ENCODE results near the gene ZFP62.
A peak's percentile ranks its signal among the peaks of the same experiment; 100 is the strongest.

DNA sequence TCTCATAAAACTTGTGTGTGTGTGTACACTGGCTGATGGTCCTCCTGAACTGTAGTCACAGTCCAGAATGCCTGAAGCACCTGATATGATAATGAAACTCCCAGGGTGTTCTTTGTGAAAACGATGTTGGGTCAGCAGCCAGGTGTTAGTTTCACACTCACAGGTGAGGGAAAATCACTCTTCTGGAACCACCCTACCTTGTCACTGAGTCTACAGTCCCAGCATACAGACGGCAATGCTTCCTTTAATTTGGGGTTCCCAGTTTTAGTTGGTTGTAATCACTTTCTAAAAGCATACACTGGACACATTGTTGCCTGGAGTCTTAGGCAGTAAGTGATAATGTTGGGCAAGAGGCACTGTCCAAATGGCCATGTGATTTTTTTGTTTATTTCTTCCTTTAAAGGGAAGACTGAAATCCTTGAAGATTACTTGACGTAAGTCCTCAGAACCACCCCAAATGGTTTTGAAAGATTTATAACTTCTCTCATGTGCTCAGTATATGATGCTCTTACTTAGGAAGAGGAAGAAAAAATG, 40.2 kb downstream of the ZFP62 start:
- TF ChIP-seq POLR2A (IDR thresholded peaks at IDR 0.05; ENCODE audit: low read depth, low read length) (no peak), POLR2AphosphoS5 (IDR thresholded peaks at IDR 0.05; ENCODE audit: low read depth, low read length) (no peak), TAF1 (IDR thresholded peaks at IDR 0.05; ENCODE audit: low read depth, low read length) (no peak), POU2F2 (IDR thresholded peaks at IDR 0.05; ENCODE audit: low read depth, low read length) (no peak), SPI1 (IDR thresholded peaks at IDR 0.05; ENCODE audit: low read depth, low read length) (no peak), PAX5 (IDR thresholded peaks at IDR 0.05; ENCODE audit: insufficient read depth, low read length, severe bottlenecking) (peak; percentile 46)

All from GM12891 (cell line).